PC-3 (cell line): ENCODE measurements around the gene CCDC102A. TPM values are rescaled to one million over a fixed set of nuclear protein-coding genes. Genes with fewer than 3 reads are reported as not detected.
A peak's percentile ranks its signal among the peaks of the same experiment; 100 is the strongest.

Experiments
- ATAC-seq: fragments of 200-7000 bp; cut with Tn5 transposase; 2 replicates; pipeline ENCODE4 v1.9.1; 2020; ENCODE audit warnings: mild to moderate bottlenecking, moderate library complexity
- BruUV-seq: library from RNA; stranded (reverse); fragments of 400-500 nt; replicated peaks from 2 replicates; lab custom pipeline; 2021; lab: Mats Ljungman, UMichigan
- CTCF ChIA-PET: fragments of 300-600 bp; sonication (Branson Sonifier 250); formaldehyde crosslinking; loops from one replicate; lab custom pipeline; 2022; ENCODE audit warnings: antibody characterized with exemption; lab: Charles Lee
- POLR2A ChIA-PET: fragments of 300-600 bp; sonication (Branson Sonifier 250); formaldehyde crosslinking; loops from one replicate; lab custom pipeline; 2022; ENCODE audit warnings: antibody characterized with exemption; ENCODE audit not compliant: unreplicated experiment; lab: Charles Lee
- DNase-seq: peaks from one replicate; pipeline ENCODE4 v3.0.0-alpha.2; 2015
- H2AFZ ChIP-seq: fragments of 300-600 bp; sonication (generic); 2 replicates; pipeline ENCODE4 v1.6.0; 2016; ENCODE audit warnings: antibody characterized with exemption, low read length
- H3F3A ChIP-seq: fragments of 300-600 bp; sonication (generic); one replicate; pipeline ENCODE4 v1.6.0; 2017; ENCODE audit warnings: antibody characterized with exemption, low read length, control low read depth, mild to moderate bottlenecking; ENCODE audit not compliant: unreplicated experiment
- H3K27ac ChIP-seq: fragments of 300-600 bp; sonication (generic); 2 replicates; pipeline ENCODE4 v1.5.1; 2016; ENCODE audit warnings: mild to moderate bottlenecking, low read length
- H3K27me3 ChIP-seq: fragments of 300-600 bp; sonication (generic); 2 replicates; pipeline ENCODE4 v1.6.1; 2016; ENCODE audit warnings: low read length, mixed read lengths
- H3K36me3 ChIP-seq: fragments of 300-600 bp; sonication (generic); 2 replicates; pipeline ENCODE4 v1.6.1; 2016; ENCODE audit warnings: low read depth, mixed run types, low read length, mixed read lengths
- H3K4me1 ChIP-seq: fragments of 300-600 bp; sonication (generic); 2 replicates; pipeline ENCODE4 v1.5.1; 2016; ENCODE audit warnings: low read length; ENCODE audit not compliant: insufficient read depth
- H3K4me2 ChIP-seq: fragments of 300-600 bp; sonication (generic); 2 replicates; pipeline ENCODE4 v1.6.0; 2016; ENCODE audit warnings: low read length
- H3K4me3 ChIP-seq: fragments of 300-600 bp; sonication (generic); 2 replicates; pipeline ENCODE4 v1.5.1; 2016; ENCODE audit warnings: mild to moderate bottlenecking, low read length, mixed read lengths
- H3K79me2 ChIP-seq: fragments of 300-600 bp; sonication (generic); 2 replicates; pipeline ENCODE4 v1.6.1; 2017; ENCODE audit warnings: low read length, mixed read lengths
- H3K9ac ChIP-seq: fragments of 300-600 bp; sonication (generic); 2 replicates; pipeline ENCODE4 v1.6.0; 2016; ENCODE audit warnings: mild to moderate bottlenecking, low read length
- H3K9me2 ChIP-seq: fragments of 300-600 bp; sonication (generic); replicated peaks from 2 replicates; pipeline ENCODE4 v1.6.1; 2016; ENCODE audit warnings: mixed run types, low read length, mixed read lengths
- H3K9me3 ChIP-seq: fragments of 300-600 bp; sonication (generic); 2 replicates; pipeline ENCODE4 v1.6.1; 2016; ENCODE audit warnings: low read length, mixed read lengths
- H4K20me1 ChIP-seq: fragments of 300-600 bp; sonication (generic); 2 replicates; pipeline ENCODE4 v1.6.1; 2016; ENCODE audit warnings: low read length, mixed read lengths
- EZH2 ChIP-seq: fragments of 300-600 bp; sonication (generic); IDR thresholded peaks from one replicate; pipeline ENCODE4 v1.6.1; 2017; ENCODE audit warnings: antibody characterized with exemption, mild to moderate bottlenecking, low read length; ENCODE audit not compliant: unreplicated experiment
- EZH2phosphoT487 ChIP-seq: fragments of 300-600 bp; sonication (generic); IDR thresholded peaks from 2 replicates; pipeline ENCODE4 v1.6.1; 2018; ENCODE audit warnings: mild to moderate bottlenecking, antibody characterized with exemption, low read length, borderline replicate concordance
- intact Hi-C: fragments of 100-400 bp; cut with micrococcal nuclease; formaldehyde crosslinking; loops from 2 replicates; pipeline ENCODE4 v1.9.0; 2023
- total RNA-seq: library from RNA; depleted of rRNA; stranded (reverse); fragments of >200 nt; gene quantifications from 2 replicates; pipeline ENCODE4 v1.2.3, GENCODE V29; 2014
- TF ChIP-seq, protein P1 (sequence below): fragments of 300-600 bp; sonication (generic); conservative IDR thresholded peaks from 2 replicates; pipeline ENCODE4 v1.5.1; 2017; ENCODE audit warnings: antibody characterized with exemption, low read depth, mild to moderate bottlenecking, low read length

The CCDC102A gene
- total RNA-seq, 1 experiment from 2014 or later = 12.7 TPM

DNA sequence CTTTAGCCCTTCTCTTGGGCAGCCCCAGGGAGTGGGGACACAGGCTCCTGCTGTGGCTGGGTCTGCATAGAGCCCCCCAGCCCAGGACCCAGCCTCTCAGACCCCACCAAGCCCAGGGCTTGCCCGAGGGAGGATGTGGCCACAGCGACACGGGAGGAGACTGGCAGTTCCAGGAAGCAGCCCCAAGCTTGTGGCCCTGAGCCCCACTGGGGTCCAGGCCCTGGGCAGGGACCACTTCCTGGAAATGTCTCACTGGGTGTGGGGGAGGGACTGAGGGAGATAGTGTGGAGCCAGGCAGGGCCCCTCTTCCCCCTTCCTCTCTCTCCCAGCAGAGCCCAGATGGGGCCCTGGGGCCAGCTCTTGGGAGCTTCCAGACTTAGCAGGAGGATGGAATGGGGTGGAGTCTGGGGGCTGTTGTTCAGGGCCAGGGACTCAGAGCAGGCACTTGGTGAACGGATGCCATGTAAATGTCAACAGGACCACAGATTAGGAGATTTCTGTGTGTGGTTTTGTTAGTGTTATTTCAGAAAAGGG, 41.4 kb upstream of the CCDC102A start:
- H3K27ac ChIP-seq = no peak overlapping the region

GRCh38 chr16:57577214-57577613, 40.8 kb upstream of the CCDC102A start:
- H3K9ac ChIP-seq = no peak overlapping the region
- H3K27me3 ChIP-seq = no peaks in the 10 kb centered on the region
- H3K27ac ChIP-seq = no peak overlapping the region
- BruUV-seq = no TSS peak
- H3K36me3 ChIP-seq = no peaks in the 10 kb centered on the region; the same call in 1 of the 2 replicates
- no peaks in the 10 kb centered on the region for H3K9me2 ChIP-seq
- POLR2A ChIA-PET = no interaction called here
- intact Hi-C loops = loop anchor here (2.0 to 5.0 kb wide), 2 partner anchors 14 to 425 kb away; partner anchors contain the start of genes USB1 and ZNF319
- no peaks in the 10 kb centered on the region for H3K79me2 ChIP-seq
- TF ChIP-seq, protein P1, sequence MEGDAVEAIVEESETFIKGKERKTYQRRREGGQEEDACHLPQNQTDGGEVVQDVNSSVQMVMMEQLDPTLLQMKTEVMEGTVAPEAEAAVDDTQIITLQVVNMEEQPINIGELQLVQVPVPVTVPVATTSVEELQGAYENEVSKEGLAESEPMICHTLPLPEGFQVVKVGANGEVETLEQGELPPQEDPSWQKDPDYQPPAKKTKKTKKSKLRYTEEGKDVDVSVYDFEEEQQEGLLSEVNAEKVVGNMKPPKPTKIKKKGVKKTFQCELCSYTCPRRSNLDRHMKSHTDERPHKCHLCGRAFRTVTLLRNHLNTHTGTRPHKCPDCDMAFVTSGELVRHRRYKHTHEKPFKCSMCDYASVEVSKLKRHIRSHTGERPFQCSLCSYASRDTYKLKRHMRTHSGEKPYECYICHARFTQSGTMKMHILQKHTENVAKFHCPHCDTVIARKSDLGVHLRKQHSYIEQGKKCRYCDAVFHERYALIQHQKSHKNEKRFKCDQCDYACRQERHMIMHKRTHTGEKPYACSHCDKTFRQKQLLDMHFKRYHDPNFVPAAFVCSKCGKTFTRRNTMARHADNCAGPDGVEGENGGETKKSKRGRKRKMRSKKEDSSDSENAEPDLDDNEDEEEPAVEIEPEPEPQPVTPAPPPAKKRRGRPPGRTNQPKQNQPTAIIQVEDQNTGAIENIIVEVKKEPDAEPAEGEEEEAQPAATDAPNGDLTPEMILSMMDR = no peak
- TF ChIP-seq EZH2phosphoT487 = no peak
- TF ChIP-seq EZH2 = no peak
- no peak overlapping the region for H3K4me3 ChIP-seq
- no peaks in the 10 kb centered on the region for H4K20me1 ChIP-seq
- DNase-seq (no peak), ATAC-seq (no peak)
- no peak overlapping the region for H2AFZ ChIP-seq
- H3K9me3 ChIP-seq = no peaks in the 10 kb centered on the region
- no peaks in the 10 kb centered on the region for H3F3A ChIP-seq
- CTCF ChIA-PET = interaction anchor here (1.0 kb wide), 1 partner anchor 71 kb away, joined by 3 read pairs; no protein-coding TSS in a partner anchor
- no peaks in the 10 kb centered on the region for H3K4me1 ChIP-seq
- H3K4me2 ChIP-seq = no peak overlapping the region

More for the DNA sequence above, 41.4 kb upstream of the CCDC102A start:
- TF ChIP-seq EZH2 (no peak), EZH2phosphoT487 (no peak)
- TF ChIP-seq, protein P1 = no peak
- no peaks in the 10 kb centered on the region; the same call in 1 of the 2 replicates for H3K36me3 ChIP-seq
- no peak for ATAC-seq
- no peak overlapping the region for H3K4me2 ChIP-seq
- no peaks in the 10 kb centered on the region for H3K79me2 ChIP-seq
- H3F3A ChIP-seq = no peaks in the 10 kb centered on the region
- ChIA-PET POLR2A (no interaction called here), CTCF (no interaction called here)
- no peak overlapping the region for H2AFZ ChIP-seq
- H3K9me3 ChIP-seq = no peaks in the 10 kb centered on the region
- intact Hi-C loops = loop anchor here (2.0 to 5.0 kb wide), 2 partner anchors 13 to 425 kb away; partner anchors contain the start of genes USB1 and ZNF319
- no peaks in the 10 kb centered on the region for H3K27me3 ChIP-seq
- H3K4me1 ChIP-seq = no peaks in the 10 kb centered on the region
- DNase-seq = no peak
- no peaks in the 10 kb centered on the region for H3K9me2 ChIP-seq
- no peak overlapping the region for H3K9ac ChIP-seq
- H4K20me1 ChIP-seq = no peaks in the 10 kb centered on the region
- BruUV-seq = no TSS peak
- no peak overlapping the region for H3K4me3 ChIP-seq

DNA sequence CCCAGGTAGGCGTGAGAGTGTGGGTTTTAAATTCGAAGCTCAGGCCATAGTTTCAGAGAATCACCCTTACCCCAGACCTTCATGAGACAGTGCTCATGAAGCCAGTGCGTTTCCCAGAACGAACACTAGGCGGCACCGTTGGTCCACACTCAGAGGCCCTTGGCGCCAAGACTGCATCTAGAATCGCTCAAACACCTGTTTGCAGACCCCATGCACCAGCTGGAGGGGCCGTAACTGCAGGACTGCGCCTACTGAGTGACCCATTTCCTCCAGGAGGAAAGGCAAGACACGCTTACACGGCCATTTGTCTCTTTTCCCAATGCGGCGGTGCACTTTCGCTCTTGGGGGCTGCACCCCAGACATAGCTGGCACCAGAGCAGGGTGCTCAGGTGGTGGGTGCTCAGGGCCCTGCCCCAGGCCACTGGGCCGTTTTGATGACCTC, 40.1 kb upstream of the CCDC102A start:
- H3K4me1 ChIP-seq = no peaks in the 10 kb centered on the region
- H3F3A ChIP-seq = no peaks in the 10 kb centered on the region
- BruUV-seq = no TSS peak
- no peaks in the 10 kb centered on the region; the same call in 1 of the 2 replicates for H3K36me3 ChIP-seq
- no peaks in the 10 kb centered on the region for H4K20me1 ChIP-seq
- H3K9me3 ChIP-seq = no peaks in the 10 kb centered on the region
- no peak overlapping the region for H3K4me2 ChIP-seq
- no peak overlapping the region for H3K27ac ChIP-seq
- H3K4me3 ChIP-seq = no peak overlapping the region
- ChIA-PET POLR2A (no interaction called here), CTCF (interaction anchor here (1.0 to 1.2 kb wide), 3 partner anchors 15 to 79 kb away, joined by 3 to 5 read pairs (median 4); no protein-coding TSS in a partner anchor)
- H3K27me3 ChIP-seq = no peaks in the 10 kb centered on the region
- no peak overlapping the region for H3K9ac ChIP-seq
- H2AFZ ChIP-seq = no peak overlapping the region
- no peak for TF ChIP-seq EZH2
- TF ChIP-seq, protein P1 = peak; percentile 87
- H3K79me2 ChIP-seq = no peaks in the 10 kb centered on the region
- intact Hi-C loops = loop anchor here (1.0 to 5.0 kb wide), 4 partner anchors 14 to 426 kb away; partner anchors contain the start of genes USB1 and ZNF319
- ATAC-seq = peak; percentile 93
- peak; percentile 79 for DNase-seq
- H3K9me2 ChIP-seq = no peaks in the 10 kb centered on the region
